ENCODE measurements around the gene AKT2.

- TF ChIP-seq CTCF (IDR thresholded peaks at IDR 0.05) (no peak), ZFX (IDR thresholded peaks at IDR 0.05; ENCODE audit: borderline replicate concordance) (no peak)
Measured at GRCh38 chr19:40254714-40255418, 30.3 kb downstream of the AKT2 start.

Measured in 22Rv1 (cell line).